ENCODE measurements around the gene ARHGAP1.

DNA sequence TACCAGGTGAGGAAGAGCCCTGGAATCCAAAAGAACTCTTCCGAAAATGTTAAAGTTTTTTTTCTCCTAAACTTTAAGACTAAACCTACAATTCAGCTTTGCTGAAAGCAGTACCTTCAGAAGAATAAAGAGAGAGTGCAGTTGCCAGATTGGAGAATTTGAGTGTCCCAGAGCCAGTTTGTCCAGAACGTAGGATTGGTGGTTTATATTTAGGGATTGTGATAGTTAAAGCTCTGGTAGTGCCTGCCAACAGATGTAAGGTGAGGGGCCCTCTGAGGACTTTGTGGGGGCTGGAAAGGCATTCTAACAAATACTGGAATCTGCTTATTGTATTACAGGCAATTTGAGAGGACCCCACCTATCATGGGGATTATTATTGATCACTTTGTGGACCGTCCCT is 43.2 kb downstream of the ARHGAP1 start:
- TF ChIP-seq RAD21 (conservative IDR thresholded peaks at IDR 0.05) (no peak), POLR2AphosphoS5 (IDR thresholded peaks at IDR 0.05) (no peak), EZH2 (IDR thresholded peaks at IDR 0.05; ENCODE audit: borderline replicate concordance, insufficient read depth, low read length, poor library complexity, severe bottlenecking) (no peak), EP300 (conservative IDR thresholded peaks at IDR 0.05; ENCODE audit: poor library complexity, severe bottlenecking) (no peak), SMC3 (conservative IDR thresholded peaks at IDR 0.05; ENCODE audit: poor library complexity) (no peak)
- TF ChIP-seq, protein P1, sequence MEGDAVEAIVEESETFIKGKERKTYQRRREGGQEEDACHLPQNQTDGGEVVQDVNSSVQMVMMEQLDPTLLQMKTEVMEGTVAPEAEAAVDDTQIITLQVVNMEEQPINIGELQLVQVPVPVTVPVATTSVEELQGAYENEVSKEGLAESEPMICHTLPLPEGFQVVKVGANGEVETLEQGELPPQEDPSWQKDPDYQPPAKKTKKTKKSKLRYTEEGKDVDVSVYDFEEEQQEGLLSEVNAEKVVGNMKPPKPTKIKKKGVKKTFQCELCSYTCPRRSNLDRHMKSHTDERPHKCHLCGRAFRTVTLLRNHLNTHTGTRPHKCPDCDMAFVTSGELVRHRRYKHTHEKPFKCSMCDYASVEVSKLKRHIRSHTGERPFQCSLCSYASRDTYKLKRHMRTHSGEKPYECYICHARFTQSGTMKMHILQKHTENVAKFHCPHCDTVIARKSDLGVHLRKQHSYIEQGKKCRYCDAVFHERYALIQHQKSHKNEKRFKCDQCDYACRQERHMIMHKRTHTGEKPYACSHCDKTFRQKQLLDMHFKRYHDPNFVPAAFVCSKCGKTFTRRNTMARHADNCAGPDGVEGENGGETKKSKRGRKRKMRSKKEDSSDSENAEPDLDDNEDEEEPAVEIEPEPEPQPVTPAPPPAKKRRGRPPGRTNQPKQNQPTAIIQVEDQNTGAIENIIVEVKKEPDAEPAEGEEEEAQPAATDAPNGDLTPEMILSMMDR (IDR thresholded peaks at IDR 0.05; ENCODE audit: poor library complexity, severe bottlenecking) = no peak
- TF ChIP-seq, protein P2, sequence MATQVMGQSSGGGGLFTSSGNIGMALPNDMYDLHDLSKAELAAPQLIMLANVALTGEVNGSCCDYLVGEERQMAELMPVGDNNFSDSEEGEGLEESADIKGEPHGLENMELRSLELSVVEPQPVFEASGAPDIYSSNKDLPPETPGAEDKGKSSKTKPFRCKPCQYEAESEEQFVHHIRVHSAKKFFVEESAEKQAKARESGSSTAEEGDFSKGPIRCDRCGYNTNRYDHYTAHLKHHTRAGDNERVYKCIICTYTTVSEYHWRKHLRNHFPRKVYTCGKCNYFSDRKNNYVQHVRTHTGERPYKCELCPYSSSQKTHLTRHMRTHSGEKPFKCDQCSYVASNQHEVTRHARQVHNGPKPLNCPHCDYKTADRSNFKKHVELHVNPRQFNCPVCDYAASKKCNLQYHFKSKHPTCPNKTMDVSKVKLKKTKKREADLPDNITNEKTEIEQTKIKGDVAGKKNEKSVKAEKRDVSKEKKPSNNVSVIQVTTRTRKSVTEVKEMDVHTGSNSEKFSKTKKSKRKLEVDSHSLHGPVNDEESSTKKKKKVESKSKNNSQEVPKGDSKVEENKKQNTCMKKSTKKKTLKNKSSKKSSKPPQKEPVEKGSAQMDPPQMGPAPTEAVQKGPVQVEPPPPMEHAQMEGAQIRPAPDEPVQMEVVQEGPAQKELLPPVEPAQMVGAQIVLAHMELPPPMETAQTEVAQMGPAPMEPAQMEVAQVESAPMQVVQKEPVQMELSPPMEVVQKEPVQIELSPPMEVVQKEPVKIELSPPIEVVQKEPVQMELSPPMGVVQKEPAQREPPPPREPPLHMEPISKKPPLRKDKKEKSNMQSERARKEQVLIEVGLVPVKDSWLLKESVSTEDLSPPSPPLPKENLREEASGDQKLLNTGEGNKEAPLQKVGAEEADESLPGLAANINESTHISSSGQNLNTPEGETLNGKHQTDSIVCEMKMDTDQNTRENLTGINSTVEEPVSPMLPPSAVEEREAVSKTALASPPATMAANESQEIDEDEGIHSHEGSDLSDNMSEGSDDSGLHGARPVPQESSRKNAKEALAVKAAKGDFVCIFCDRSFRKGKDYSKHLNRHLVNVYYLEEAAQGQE (IDR thresholded peaks at IDR 0.05; ENCODE audit: borderline replicate concordance) = no peak

Data from neural cell (in vitro differentiated cells).